Measurements from ENCODE around the gene FIBCD1. TPM values are rescaled to one million over a fixed set of nuclear protein-coding genes. Genes with fewer than 3 reads are reported as not detected.

The FIBCD1 gene
- total RNA-seq, 1 donor from 2014 or later: 0.66 TPM

- H3K79me2 ChIP-seq (ENCODE audit: insufficient read depth, low read length): no peaks in the 10 kb centered on the region
- no peaks in the 10 kb centered on the region for H3K9me3 ChIP-seq (ENCODE audit: insufficient read depth, low read depth, low read length)
- no peak overlapping the region for H3K27ac Mint-ChIP-seq (ENCODE audit: unreplicated experiment)
- H3K4me3 ChIP-seq (ENCODE audit: insufficient read depth, low read depth, low read length): no peak overlapping the region
- no peak overlapping the region for H3K4me3 Mint-ChIP-seq (ENCODE audit: unreplicated experiment)
- no peak overlapping the region for H3K27ac ChIP-seq (ENCODE audit: low read depth, low read length)
- no peaks in the 10 kb centered on the region for H3K36me3 Mint-ChIP-seq (ENCODE audit: low read depth, unreplicated experiment)
- no peaks in the 10 kb centered on the region for H3K36me3 ChIP-seq (ENCODE audit: insufficient read depth, low read length)
- H4K20me1 ChIP-seq (ENCODE audit: insufficient read depth, low read length): no peaks in the 10 kb centered on the region
- DNase-seq (ENCODE audit: low read depth) (no peak), FAIRE-seq (no peak)
- no peak overlapping the region for H3K9ac ChIP-seq (ENCODE audit: low read length)
- no peak overlapping the region for H2AFZ ChIP-seq (ENCODE audit: low read depth, low read length)
- TF ChIP-seq EZH2 (IDR thresholded peaks at IDR 0.05; ENCODE audit: insufficient read depth, low read length) (no peak), CTCF (IDR thresholded peaks at IDR 0.05; ENCODE audit: insufficient read depth, low read depth, low read length) (no peak)
- no peaks in the 10 kb centered on the region for H3K4me1 Mint-ChIP-seq (ENCODE audit: low read depth, unreplicated experiment)
- H3K9me3 Mint-ChIP-seq (ENCODE audit: unreplicated experiment): peaks cover 4% of the 10 kb centered on the region
- peaks cover 31% of the 10 kb centered on the region for H3K27me3 Mint-ChIP-seq (ENCODE audit: low read depth, unreplicated experiment)
- H3K27me3 ChIP-seq (ENCODE audit: insufficient read depth, low read length): peaks cover 22% of the 10 kb centered on the region
- no peaks in the 10 kb centered on the region for H3K4me1 ChIP-seq (ENCODE audit: insufficient read depth, low read length)
- H3K4me2 ChIP-seq (ENCODE audit: low read length): no peak overlapping the region
Measured at GRCh38 chr9:130970052-130970451, 31.0 kb upstream of the FIBCD1 start.

GRCh38 chr9:130965680-130966079 is 26.6 kb upstream of the FIBCD1 start:
- Mint-ChIP-seq H3K36me3 (ENCODE audit: low read depth, unreplicated experiment) (no peaks in the 10 kb centered on the region), H3K4me1 (ENCODE audit: low read depth, unreplicated experiment) (peaks cover 6% of the 10 kb centered on the region), H3K27me3 (ENCODE audit: low read depth, unreplicated experiment) (peaks cover 6% of the 10 kb centered on the region), H3K27ac (ENCODE audit: unreplicated experiment) (no peak overlapping the region), H3K4me3 (ENCODE audit: unreplicated experiment) (no peak overlapping the region), H3K9me3 (ENCODE audit: unreplicated experiment) (peaks cover 10% of the 10 kb centered on the region)
- TF ChIP-seq EZH2 (IDR thresholded peaks at IDR 0.05; ENCODE audit: insufficient read depth, low read length) (no peak), CTCF (IDR thresholded peaks at IDR 0.05; ENCODE audit: insufficient read depth, low read depth, low read length) (no peak)
- H4K20me1 ChIP-seq (ENCODE audit: insufficient read depth, low read length): no peaks in the 10 kb centered on the region
- H3K79me2 ChIP-seq (ENCODE audit: insufficient read depth, low read length): no peaks in the 10 kb centered on the region
- no peak overlapping the region for H2AFZ ChIP-seq (ENCODE audit: low read depth, low read length)
- H3K27ac ChIP-seq (ENCODE audit: low read depth, low read length): no peak overlapping the region
- H3K27me3 ChIP-seq (ENCODE audit: insufficient read depth, low read length): no peaks in the 10 kb centered on the region
- FAIRE-seq: no peak
- peaks cover 4% of the 10 kb centered on the region for H3K9me3 ChIP-seq (ENCODE audit: insufficient read depth, low read depth, low read length)
- H3K9ac ChIP-seq (ENCODE audit: low read length): no peak overlapping the region
- no peak overlapping the region for H3K4me2 ChIP-seq (ENCODE audit: low read length)
- no peak overlapping the region for H3K4me3 ChIP-seq (ENCODE audit: insufficient read depth, low read depth, low read length)
- peaks cover 18% of the 10 kb centered on the region for H3K4me1 ChIP-seq (ENCODE audit: insufficient read depth, low read length)
- no peaks in the 10 kb centered on the region for H3K36me3 ChIP-seq (ENCODE audit: insufficient read depth, low read length)
- no peak for DNase-seq (ENCODE audit: low read depth)

GRCh38 chr9:130963916-130964315 is 24.9 kb upstream of the FIBCD1 start:
- H3K4me2 ChIP-seq (ENCODE audit: low read length): no peak overlapping the region
- FAIRE-seq: no peak
- H3K27ac ChIP-seq (ENCODE audit: low read depth, low read length): no peak overlapping the region
- H3K36me3 Mint-ChIP-seq (ENCODE audit: low read depth, unreplicated experiment): peaks cover 2% of the 10 kb centered on the region
- H3K9ac ChIP-seq (ENCODE audit: low read length): no peak overlapping the region
- H3K9me3 ChIP-seq (ENCODE audit: insufficient read depth, low read depth, low read length): peaks cover 4% of the 10 kb centered on the region
- no peaks in the 10 kb centered on the region for H3K79me2 ChIP-seq (ENCODE audit: insufficient read depth, low read length)
- H3K4me3 ChIP-seq (ENCODE audit: insufficient read depth, low read depth, low read length): no peak overlapping the region
- H3K4me3 Mint-ChIP-seq (ENCODE audit: unreplicated experiment): no peak overlapping the region
- no peak overlapping the region for H2AFZ ChIP-seq (ENCODE audit: low read depth, low read length)
- H3K4me1 ChIP-seq (ENCODE audit: insufficient read depth, low read length): peaks cover 18% of the 10 kb centered on the region
- H3K4me1 Mint-ChIP-seq (ENCODE audit: low read depth, unreplicated experiment): peaks cover 6% of the 10 kb centered on the region
- H3K27me3 Mint-ChIP-seq (ENCODE audit: low read depth, unreplicated experiment): peaks cover 9% of the 10 kb centered on the region
- DNase-seq (ENCODE audit: low read depth): no peak
- H4K20me1 ChIP-seq (ENCODE audit: insufficient read depth, low read length): no peaks in the 10 kb centered on the region
- H3K27ac Mint-ChIP-seq (ENCODE audit: unreplicated experiment): no peak overlapping the region
- H3K27me3 ChIP-seq (ENCODE audit: insufficient read depth, low read length): no peaks in the 10 kb centered on the region
- peaks cover 13% of the 10 kb centered on the region for H3K9me3 Mint-ChIP-seq (ENCODE audit: unreplicated experiment)
- no peak for TF ChIP-seq EZH2 (IDR thresholded peaks at IDR 0.05; ENCODE audit: insufficient read depth, low read length)
- no peak for TF ChIP-seq CTCF (IDR thresholded peaks at IDR 0.05; ENCODE audit: insufficient read depth, low read depth, low read length)
- H3K36me3 ChIP-seq (ENCODE audit: insufficient read depth, low read length): no peaks in the 10 kb centered on the region

Data from astrocyte (in vitro differentiated cells and primary cell).